ENCODE results near the gene POU4F1. TPM values are rescaled to one million over a fixed set of nuclear protein-coding genes. Genes with fewer than 3 reads are reported as not detected.

The POU4F1 gene
- total RNA-seq, 2 donors from 2014 or later: not detected

DNA sequence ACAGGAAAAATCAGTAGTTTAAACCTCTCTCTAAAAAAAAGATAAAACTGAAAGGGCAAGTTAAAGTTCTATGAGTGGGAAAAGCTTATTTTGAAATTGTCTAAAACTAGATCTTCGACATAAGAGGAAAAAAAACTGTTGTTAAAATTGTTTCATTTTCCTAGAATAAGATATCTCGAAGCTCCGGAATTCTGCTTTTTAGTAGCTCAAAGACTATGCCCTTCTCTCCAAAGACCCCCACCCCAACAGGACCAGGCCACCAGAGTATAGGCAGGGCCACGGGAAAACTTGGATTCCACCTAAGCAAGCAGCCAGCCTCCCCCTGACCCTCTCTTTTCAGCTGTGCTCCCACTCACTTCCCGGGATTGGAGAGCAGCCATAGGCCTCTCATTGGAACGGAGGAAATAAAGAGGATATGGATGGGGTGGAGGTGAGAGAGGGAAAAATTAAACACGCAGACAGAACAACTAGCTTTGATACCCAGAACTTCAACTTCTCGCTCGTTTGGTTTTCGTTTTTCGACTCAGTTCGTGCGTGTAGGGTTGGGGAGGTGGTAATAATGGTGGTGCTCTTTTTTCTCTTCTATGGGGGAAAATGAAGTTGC lies 3.0 kb downstream of the POU4F1 start:
- no peak overlapping the region for H3K27ac ChIP-seq
- H3K36me3 ChIP-seq: no peaks in the 10 kb centered on the region
- TF ChIP-seq CTCF (IDR thresholded peaks at IDR 0.05): no peak
- H3K27me3 ChIP-seq: peaks cover 91% of the 10 kb centered on the region
- H3K4me3 ChIP-seq: no peak overlapping the region
- no peak for DNase-seq
- H3K9ac ChIP-seq (ENCODE audit: low read depth in 2 of 2, low read length in 2 of 2): no peak overlapping the region
- peaks cover 11% of the 10 kb centered on the region for H3K4me1 ChIP-seq
- intact Hi-C loops (cut with DNase I): no loop called here
- H3K9me3 ChIP-seq: no peaks in the 10 kb centered on the region

GRCh38 chr13:78599645-78600279 lies 3.6 kb downstream of the POU4F1 start:
- intact Hi-C loops (cut with DNase I): no loop called here

GRCh38 chr13:78598966-78599644 lies 4.2 kb downstream of the POU4F1 start:
- H3K4me3 ChIP-seq: no peak overlapping the region
- no peak overlapping the region for H3K27ac ChIP-seq
- H3K9me3 ChIP-seq: no peaks in the 10 kb centered on the region
- DNase-seq: no peak
- H3K4me1 ChIP-seq: peaks cover 11% of the 10 kb centered on the region
- no peaks in the 10 kb centered on the region for H3K36me3 ChIP-seq
- no peak overlapping the region for H3K9ac ChIP-seq (ENCODE audit: low read depth in 2 of 2, low read length in 2 of 2)
- H3K27me3 ChIP-seq: peaks cover 94% of the 10 kb centered on the region
- TF ChIP-seq CTCF (IDR thresholded peaks at IDR 0.05): no peak
- intact Hi-C loops (cut with DNase I): no loop called here

More at GRCh38 chr13:78599645-78600279, 3.6 kb downstream of the POU4F1 start:
- no peaks in the 10 kb centered on the region for H3K9me3 ChIP-seq
- H3K4me1 ChIP-seq: peaks cover 11% of the 10 kb centered on the region
- peaks cover 91% of the 10 kb centered on the region for H3K27me3 ChIP-seq
- no peak for DNase-seq
- no peak for TF ChIP-seq CTCF (IDR thresholded peaks at IDR 0.05)
- no peak overlapping the region for H3K4me3 ChIP-seq
- no peak overlapping the region for H3K9ac ChIP-seq (ENCODE audit: low read depth in 2 of 2, low read length in 2 of 2)
- H3K27ac ChIP-seq: no peak overlapping the region
- H3K36me3 ChIP-seq: no peaks in the 10 kb centered on the region

GRCh38 chr13:78598116-78598781 lies 5.1 kb downstream of the POU4F1 start:
- no peaks in the 10 kb centered on the region for H3K36me3 ChIP-seq
- H3K9me3 ChIP-seq: no peaks in the 10 kb centered on the region
- H3K9ac ChIP-seq (ENCODE audit: low read depth in 2 of 2, low read length in 2 of 2): no peak overlapping the region
- peaks cover 11% of the 10 kb centered on the region for H3K4me1 ChIP-seq
- intact Hi-C loops (cut with DNase I): no loop called here
- H3K27ac ChIP-seq: no peak overlapping the region
- no peak for TF ChIP-seq CTCF (IDR thresholded peaks at IDR 0.05)
- peaks cover 94% of the 10 kb centered on the region for H3K27me3 ChIP-seq
- H3K4me3 ChIP-seq: no peak overlapping the region
- no peak for DNase-seq

DNA sequence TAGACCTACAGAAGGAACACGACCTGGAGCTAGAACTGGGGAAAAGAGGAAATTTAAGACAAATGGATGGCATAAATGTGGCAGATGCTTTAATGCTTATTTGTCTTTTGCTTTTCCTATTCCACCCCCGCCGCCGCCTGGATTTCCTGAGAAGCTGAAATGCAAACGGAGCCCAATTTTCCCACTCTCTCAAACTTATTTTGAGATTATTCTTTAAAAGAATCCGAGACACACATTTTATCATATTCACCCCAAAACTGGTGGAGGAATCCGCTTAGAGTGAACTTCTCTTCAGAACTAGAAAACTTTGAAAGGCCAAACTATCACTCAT lies 5.8 kb downstream of the POU4F1 start:
- no peak for DNase-seq
- intact Hi-C loops (cut with DNase I): no loop called here
- TF ChIP-seq CTCF (IDR thresholded peaks at IDR 0.05): no peak
- Histone ChIP-seq H3K36me3 (no peaks in the 10 kb centered on the region), H3K4me3 (no peak overlapping the region), H3K4me1 (peaks cover 5% of the 10 kb centered on the region), H3K9me3 (no peaks in the 10 kb centered on the region), H3K9ac (ENCODE audit: low read depth in 2 of 2, low read length in 2 of 2) (no peak overlapping the region), H3K27me3 (peaks cover 94% of the 10 kb centered on the region), H3K27ac (no peak overlapping the region)
